ENCODE data around the gene SCCPDH. TPM values are rescaled to one million over a fixed set of nuclear protein-coding genes. Genes with fewer than 3 reads are reported as not detected.

The SCCPDH gene
- total and polyA plus RNA-seq, 2 donors (not counting 3 experiments of a cell fraction or from before 2014, with no cell fraction given) = 24.4 to 37.5 TPM

DNA sequence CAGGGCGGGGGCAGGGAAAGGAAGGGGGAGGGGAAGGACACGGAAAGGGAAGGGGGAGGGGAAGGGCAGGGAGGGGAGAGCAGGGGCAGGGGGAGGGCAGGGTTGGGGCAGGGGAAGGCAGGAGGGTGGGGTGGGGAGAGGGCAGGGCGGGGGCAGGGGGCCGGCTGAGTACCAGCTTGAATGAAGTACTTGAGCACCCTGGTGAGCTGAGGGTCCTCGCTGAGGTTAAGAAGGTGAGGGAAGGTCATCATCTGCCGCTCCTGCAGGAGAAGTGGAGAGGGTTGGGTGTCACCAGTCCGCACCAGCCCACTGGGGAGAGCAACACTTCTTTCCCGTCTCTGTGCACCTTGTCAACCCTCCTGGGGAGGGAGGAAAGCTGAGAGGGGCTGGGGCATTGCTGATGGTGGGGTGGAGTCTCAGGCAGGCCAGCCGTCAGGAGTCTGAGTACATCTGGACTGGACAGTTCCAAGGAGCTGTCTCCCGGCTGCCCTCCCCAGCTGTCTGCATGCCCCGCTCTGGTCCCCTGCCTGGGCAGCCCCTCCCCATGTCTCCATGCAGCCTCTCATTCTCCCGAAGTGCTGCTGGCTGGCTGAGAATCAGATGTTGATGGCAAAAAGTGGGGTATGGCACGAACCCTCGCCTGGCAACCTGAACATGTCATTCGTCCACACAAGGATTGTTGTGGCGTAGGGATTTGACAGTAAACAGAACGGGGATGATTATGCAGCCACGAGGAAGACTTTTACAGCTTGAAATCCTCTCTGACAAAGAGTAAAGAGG lies 70.0 kb downstream of the SCCPDH start:
- ChIA-PET POLR2A (no interaction called here), CTCF (no interaction called here)
- no TSS peak for BruUV-seq (replicated peaks)
- H3K9me1 ChIP-seq (replicated peaks; ENCODE audit: control insufficient read depth, extremely low read depth, insufficient read depth, low read length) = no peaks in the 10 kb centered on the region
- no peak overlapping the region for H3K9ac ChIP-seq (replicated peaks; ENCODE audit: extremely low read depth, insufficient read depth, low read length)
- no peak overlapping the region for H3K4me2 ChIP-seq (ENCODE audit: insufficient read depth, low read length)
- no peaks in the 10 kb centered on the region for H3K4me1 ChIP-seq (ENCODE audit: control insufficient read depth, extremely low read depth, insufficient read depth, low read length)
- no peak for TF ChIP-seq GATA2 (IDR thresholded peaks at IDR 0.05; ENCODE audit: insufficient read depth, insufficient read length, low read depth, low read length)
- TF ChIP-seq, protein P1, sequence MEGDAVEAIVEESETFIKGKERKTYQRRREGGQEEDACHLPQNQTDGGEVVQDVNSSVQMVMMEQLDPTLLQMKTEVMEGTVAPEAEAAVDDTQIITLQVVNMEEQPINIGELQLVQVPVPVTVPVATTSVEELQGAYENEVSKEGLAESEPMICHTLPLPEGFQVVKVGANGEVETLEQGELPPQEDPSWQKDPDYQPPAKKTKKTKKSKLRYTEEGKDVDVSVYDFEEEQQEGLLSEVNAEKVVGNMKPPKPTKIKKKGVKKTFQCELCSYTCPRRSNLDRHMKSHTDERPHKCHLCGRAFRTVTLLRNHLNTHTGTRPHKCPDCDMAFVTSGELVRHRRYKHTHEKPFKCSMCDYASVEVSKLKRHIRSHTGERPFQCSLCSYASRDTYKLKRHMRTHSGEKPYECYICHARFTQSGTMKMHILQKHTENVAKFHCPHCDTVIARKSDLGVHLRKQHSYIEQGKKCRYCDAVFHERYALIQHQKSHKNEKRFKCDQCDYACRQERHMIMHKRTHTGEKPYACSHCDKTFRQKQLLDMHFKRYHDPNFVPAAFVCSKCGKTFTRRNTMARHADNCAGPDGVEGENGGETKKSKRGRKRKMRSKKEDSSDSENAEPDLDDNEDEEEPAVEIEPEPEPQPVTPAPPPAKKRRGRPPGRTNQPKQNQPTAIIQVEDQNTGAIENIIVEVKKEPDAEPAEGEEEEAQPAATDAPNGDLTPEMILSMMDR (IDR thresholded peaks at IDR 0.05; ENCODE audit: extremely low read depth in 1 of 2, insufficient read depth in 1 of 2, low read depth in 1 of 2, low read length in 2 of 2) = no peak
- no peak for TF ChIP-seq JUN (IDR thresholded peaks at IDR 0.05; ENCODE audit: borderline replicate concordance, insufficient read depth, insufficient read length, low read depth)
- TF ChIP-seq POLR2AphosphoS5 (IDR thresholded peaks at IDR 0.05; ENCODE audit: insufficient read depth, low read depth, low read length) = no peak
- TF ChIP-seq, protein P2, sequence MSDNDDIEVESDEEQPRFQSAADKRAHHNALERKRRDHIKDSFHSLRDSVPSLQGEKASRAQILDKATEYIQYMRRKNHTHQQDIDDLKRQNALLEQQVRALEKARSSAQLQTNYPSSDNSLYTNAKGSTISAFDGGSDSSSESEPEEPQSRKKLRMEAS (IDR thresholded peaks at IDR 0.05; ENCODE audit: insufficient read depth, insufficient read length) = no peak
- no peak for TF ChIP-seq MYC (IDR thresholded peaks at IDR 0.05; ENCODE audit: low read depth, low read length)
- no peak for TF ChIP-seq EZH2 (IDR thresholded peaks at IDR 0.05; ENCODE audit: borderline replicate concordance, low read depth, low read length, severe bottlenecking)
- H3K27ac ChIP-seq (ENCODE audit: insufficient read depth, low read depth, low read length) = no peak overlapping the region
- intact Hi-C loops (cut with micrococcal nuclease) (no loop called here), dilution Hi-C loops (cut with MboI; ENCODE audit: extremely low pct_ligation_motif_present, low sequenced_read_pairs) (no loop called here)
- no peak overlapping the region for H3K4me3 ChIP-seq (replicated peaks in 1 of 3; ENCODE audit: insufficient read depth in 1 of 3, low read depth in 1 of 3, low read length in 3 of 3)
- H2AFZ ChIP-seq (ENCODE audit: low read depth, low read length) = no peak overlapping the region
- no peaks in the 10 kb centered on the region for H3K36me3 ChIP-seq (ENCODE audit: control insufficient read depth in 2 of 2, extremely low read depth in 1 of 2, insufficient read depth in 2 of 2, low read length in 2 of 2)
- H4K20me1 ChIP-seq (replicated peaks; ENCODE audit: control insufficient read depth, extremely low read depth, insufficient read depth, low read length) = no peaks in the 10 kb centered on the region
- no peaks in the 10 kb centered on the region for H3K9me3 ChIP-seq (replicated peaks; ENCODE audit: control insufficient read depth, insufficient read depth, low read length)
- no peaks in the 10 kb centered on the region for H3K79me2 ChIP-seq (ENCODE audit: control insufficient read depth, insufficient read depth, low read length)
- H3K27me3 ChIP-seq (ENCODE audit: control insufficient read depth in 2 of 2, insufficient read depth in 2 of 2, low read length in 2 of 2) = no peaks in the 10 kb centered on the region
- no peak for DNase-seq (ENCODE audit: low read depth, low spot score)
- peak; percentile 40 for FAIRE-seq
